Activated naive CD8-positive, alpha-beta T cell treated with anti-CD3 and anti-CD28 coated beads, Interleukin-2, amount 10 ng/mL, durations not matched to agents 7 days and 5 days (primary cell): ENCODE results near the gene PRDM16. TPM values are rescaled to one million over a fixed set of nuclear protein-coding genes. Genes with fewer than 3 reads are reported as not detected.
A peak's percentile ranks its signal among the peaks of the same experiment; 100 is the strongest.

ENCODE experiments used
- ATAC-seq: fragments of 150-1000 bp; cut with Tn5 transposase; one replicate; pipeline ENCODE4 v1.10.0; 2021; ENCODE audit warnings: low read depth, moderate library complexity
- POLR2A ChIA-PET: fragments of 350-600 bp; sonication (Branson Sonifier 250); formaldehyde crosslinking; loops from one replicate; lab custom pipeline; 2021; ENCODE audit warnings: antibody characterized with exemption; lab: Charles Lee
- DNase-seq: peaks from one replicate; pipeline ENCODE4 v3.0.0; 2021
- H3K27ac Mint-ChIP-seq: one replicate; pipeline ENCODE4 v1.8.0; 2022; ENCODE audit warnings: mild to moderate bottlenecking, mixed read lengths
- H3K27me3 Mint-ChIP-seq: one replicate; pipeline ENCODE4 v1.8.0; 2022; ENCODE audit warnings: mild to moderate bottlenecking, moderate library complexity, mixed read lengths
- H3K36me3 Mint-ChIP-seq: one replicate; pipeline ENCODE4 v1.8.0; 2021; ENCODE audit warnings: mild to moderate bottlenecking, mixed read lengths
- H3K4me1 Mint-ChIP-seq: one replicate; pipeline ENCODE4 v1.8.0; 2021; ENCODE audit warnings: mixed read lengths
- H3K4me3 Mint-ChIP-seq: one replicate; pipeline ENCODE4 v1.8.0; 2022; ENCODE audit warnings: mild to moderate bottlenecking, moderate library complexity, mixed read lengths
- H3K9me3 Mint-ChIP-seq: one replicate; pipeline ENCODE4 v1.8.0; 2021; ENCODE audit warnings: mixed read lengths
- total RNA-seq, 2 experiments: library from RNA; stranded (reverse); gene quantifications; one replicate each; pipeline ENCODE4 v1.2.3, GENCODE V29; 2021

PRDM16 gene
- total RNA-seq, 2 experiments from 2014 or later = not detected

DNA sequence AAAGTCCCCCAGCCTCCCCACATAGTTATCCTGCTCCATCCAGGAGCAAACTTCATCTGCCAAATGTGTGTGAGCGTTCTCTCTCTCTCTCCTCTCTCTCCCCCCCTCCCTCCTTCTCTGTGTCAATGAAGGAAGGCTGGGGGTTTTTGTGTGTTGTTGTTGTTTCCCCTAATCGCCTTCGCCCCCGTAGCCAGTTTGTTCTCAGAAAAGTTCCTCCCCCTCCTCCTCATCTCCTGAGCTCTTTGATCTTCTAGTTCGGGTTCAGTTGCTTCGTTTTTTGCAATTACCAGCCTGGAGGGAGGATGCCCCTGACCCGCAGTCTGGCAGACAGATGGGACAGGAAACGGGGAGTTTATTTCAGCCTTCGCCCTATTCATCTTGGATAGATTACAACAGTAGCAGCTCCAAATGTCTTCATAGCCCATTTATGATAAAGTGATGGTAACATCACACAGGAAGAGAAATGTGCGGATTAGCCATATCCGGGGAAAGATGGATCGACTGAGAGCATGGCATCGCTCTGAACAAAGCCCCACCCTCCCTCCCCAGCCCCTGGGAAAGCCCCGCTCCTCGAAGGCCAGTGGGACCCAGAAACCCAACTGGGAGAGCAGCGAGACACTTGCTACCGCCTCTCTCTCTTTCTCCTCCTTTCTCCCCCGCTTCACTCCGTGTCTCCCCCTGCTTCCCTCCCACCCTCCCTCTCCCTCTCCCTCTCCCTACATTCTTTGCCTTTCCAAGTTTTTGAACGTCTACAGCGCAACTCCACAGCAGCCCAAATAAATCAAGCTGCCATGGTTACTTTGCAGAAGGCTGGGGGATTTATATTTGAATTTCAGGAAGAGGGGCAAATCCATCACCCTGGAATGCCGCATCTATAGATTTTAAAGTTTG is 245.7 kb downstream of the PRDM16 start:
- no peak overlapping the region for H3K27ac Mint-ChIP-seq
- no peak for DNase-seq
- no peak overlapping the region for H3K4me3 Mint-ChIP-seq
- H3K36me3 Mint-ChIP-seq = no peaks in the 10 kb centered on the region
- ATAC-seq = no peak
- POLR2A ChIA-PET = no interaction called here
- H3K27me3 Mint-ChIP-seq = peaks cover 4% of the 10 kb centered on the region
- H3K4me1 Mint-ChIP-seq = no peaks in the 10 kb centered on the region
- H3K9me3 Mint-ChIP-seq = peaks cover 11% of the 10 kb centered on the region

DNA sequence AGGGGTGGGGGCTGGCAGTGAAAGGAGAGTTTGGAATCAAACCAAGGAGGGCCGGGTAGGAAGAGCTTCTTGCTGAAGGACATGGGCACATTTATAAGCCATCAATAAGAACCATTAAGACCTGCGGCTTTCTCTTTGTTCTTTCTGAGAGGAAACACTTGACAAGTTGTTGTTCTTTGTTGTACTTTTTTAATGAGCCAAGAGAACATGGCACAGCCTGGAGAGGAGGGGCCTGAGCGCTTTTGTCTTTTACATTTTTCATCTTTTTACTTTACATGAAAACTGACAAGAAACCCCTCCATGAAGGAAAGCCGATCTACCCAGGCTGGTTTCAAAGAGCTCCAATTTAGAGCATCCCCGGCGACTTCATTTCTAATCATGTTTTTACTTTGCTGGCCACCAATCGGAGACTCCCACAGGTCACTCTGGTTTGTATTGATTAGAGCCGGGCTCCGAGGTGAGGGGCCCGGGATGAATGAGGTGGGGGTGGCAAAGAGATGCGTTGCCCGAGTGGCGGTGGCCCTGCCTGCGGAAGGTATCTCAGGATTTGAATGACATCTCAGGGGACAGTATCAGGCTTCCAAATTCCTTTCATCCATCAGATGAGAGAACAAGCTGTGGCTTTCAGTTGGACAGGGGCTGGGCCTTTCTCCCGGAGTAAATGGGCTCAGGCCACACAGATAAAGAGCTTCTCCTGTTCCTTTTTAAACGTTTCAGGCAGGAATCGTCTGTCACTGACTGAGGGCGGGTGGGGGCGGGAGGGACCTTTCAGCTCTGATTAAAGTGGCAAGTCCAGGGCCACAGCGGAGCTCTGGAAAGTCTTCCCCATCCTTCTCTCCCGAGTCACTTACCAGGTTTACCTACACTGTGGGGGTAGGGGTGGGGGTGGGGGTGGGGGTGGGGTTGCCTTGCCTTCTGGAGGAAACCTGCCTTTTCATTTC is 246.7 kb downstream of the PRDM16 start:
- Mint-ChIP-seq H3K9me3 (peaks cover 11% of the 10 kb centered on the region), H3K36me3 (no peaks in the 10 kb centered on the region), H3K4me3 (no peak overlapping the region), H3K27ac (no peak overlapping the region), H3K27me3 (peaks cover 4% of the 10 kb centered on the region), H3K4me1 (no peaks in the 10 kb centered on the region)
- POLR2A ChIA-PET = no interaction called here
- DNase-seq = no peak
- no peak for ATAC-seq

DNA sequence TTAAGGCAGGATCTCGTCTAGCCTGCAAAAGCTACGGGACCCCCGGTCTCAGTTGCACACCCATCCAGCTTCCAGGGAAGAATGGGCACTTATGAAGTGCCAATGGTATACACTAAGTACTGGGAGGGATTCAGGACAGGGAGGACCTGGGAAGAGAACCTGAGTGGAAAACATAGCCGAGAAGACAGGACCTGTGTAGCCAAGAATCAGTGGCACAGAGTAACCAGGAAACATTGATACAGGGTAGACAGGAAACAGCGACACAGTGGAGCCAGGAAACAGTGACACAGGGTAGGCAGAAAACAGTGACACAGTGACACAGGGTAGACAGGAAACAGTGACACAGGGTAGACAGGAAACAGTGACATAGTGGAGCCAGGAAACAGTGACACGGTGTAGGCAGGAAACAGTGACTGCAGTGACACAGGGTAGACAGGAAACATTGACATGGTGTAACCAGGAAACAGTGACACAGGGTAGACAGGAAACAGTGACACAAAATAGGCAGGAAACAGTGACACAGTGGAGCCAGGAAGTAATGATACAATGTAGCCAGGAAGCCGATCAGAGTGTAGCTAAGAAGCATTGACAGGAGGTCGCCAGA is 247.4 kb downstream of the PRDM16 start:
- peaks cover 4% of the 10 kb centered on the region for H3K27me3 Mint-ChIP-seq
- peak; percentile 57 for ATAC-seq
- H3K27ac Mint-ChIP-seq = peak overlapping the region; percentile 75
- no peak overlapping the region for H3K4me3 Mint-ChIP-seq
- POLR2A ChIA-PET = no interaction called here
- H3K36me3 Mint-ChIP-seq = no peaks in the 10 kb centered on the region
- DNase-seq = no peak
- H3K4me1 Mint-ChIP-seq = no peaks in the 10 kb centered on the region
- H3K9me3 Mint-ChIP-seq = peaks cover 11% of the 10 kb centered on the region

DNA sequence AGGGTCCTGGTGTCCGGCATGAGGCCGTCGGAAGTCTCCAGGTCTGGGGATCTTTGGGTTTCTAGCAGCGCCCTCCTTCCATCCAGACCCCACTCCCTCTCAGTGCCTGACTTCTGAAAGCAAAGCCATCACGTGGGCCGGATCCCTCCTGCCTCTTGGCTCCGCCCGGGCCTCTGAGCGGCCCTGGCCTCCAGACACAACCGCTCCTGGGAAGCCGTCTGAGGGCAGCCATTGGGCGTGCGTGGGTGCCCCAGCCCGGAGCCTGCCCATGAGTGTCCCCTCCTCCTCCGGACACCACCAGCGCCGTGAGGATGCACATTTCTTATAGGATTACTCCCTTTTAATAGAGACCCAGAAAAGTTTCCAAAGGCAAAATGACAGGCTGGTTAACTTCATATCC is 248.5 kb downstream of the PRDM16 start:
- H3K36me3 Mint-ChIP-seq = no peaks in the 10 kb centered on the region
- peaks cover 11% of the 10 kb centered on the region for H3K9me3 Mint-ChIP-seq
- peaks cover 4% of the 10 kb centered on the region for H3K27me3 Mint-ChIP-seq
- POLR2A ChIA-PET = no interaction called here
- DNase-seq = no peak
- no peaks in the 10 kb centered on the region for H3K4me1 Mint-ChIP-seq
- H3K27ac Mint-ChIP-seq = no peak overlapping the region
- no peak overlapping the region for H3K4me3 Mint-ChIP-seq
- ATAC-seq = no peak

DNA sequence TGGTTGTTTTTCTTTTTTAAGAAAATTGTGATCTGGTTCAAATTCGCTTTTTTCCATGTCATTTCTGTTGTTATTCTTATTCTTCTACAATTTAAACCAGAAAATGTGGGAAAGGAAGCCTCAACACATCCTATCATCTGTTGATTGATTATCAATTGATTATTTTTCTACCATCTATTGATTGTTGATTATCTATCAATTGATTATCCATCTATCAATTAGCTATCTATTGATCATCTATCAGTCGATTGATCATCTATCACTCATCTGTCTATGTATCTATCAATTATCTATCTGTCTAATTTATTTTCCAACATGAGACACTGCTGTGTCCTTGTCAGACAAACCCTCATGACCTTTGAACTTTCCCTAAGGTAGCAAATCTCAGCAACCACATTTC is 249.3 kb downstream of the PRDM16 start:
- no peak for ATAC-seq

DNA sequence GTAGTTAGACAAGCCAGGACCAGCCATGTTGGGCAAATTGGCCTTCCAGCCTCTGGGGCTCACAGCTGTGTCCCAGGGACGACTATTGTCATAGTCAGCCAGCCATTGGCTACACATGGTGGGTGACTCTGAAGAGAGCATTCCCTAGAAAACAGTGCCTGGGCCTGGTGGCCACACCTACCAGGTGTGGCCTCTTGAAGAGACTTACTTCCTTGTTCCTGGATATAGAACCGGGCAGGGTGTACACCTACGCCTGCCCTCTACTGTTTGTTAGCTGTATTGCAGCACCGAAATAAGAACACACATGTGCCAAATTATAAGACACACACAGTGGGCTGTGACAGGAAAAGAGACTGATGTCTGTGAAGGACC is 250.9 kb downstream of the PRDM16 start:
- POLR2A ChIA-PET = no interaction called here
- no peaks in the 10 kb centered on the region for H3K4me1 Mint-ChIP-seq
- H3K27ac Mint-ChIP-seq = no peak overlapping the region
- ATAC-seq (peak; percentile 38), DNase-seq (no peak)
- H3K4me3 Mint-ChIP-seq = no peak overlapping the region
- peaks cover 8% of the 10 kb centered on the region for H3K9me3 Mint-ChIP-seq
- no peaks in the 10 kb centered on the region for H3K36me3 Mint-ChIP-seq
- no peaks in the 10 kb centered on the region for H3K27me3 Mint-ChIP-seq

More for the DNA sequence above, 249.3 kb downstream of the PRDM16 start:
- POLR2A ChIA-PET = no interaction called here
- no peak for DNase-seq
- Mint-ChIP-seq H3K27me3 (peaks cover 4% of the 10 kb centered on the region), H3K9me3 (peaks cover 11% of the 10 kb centered on the region), H3K36me3 (no peaks in the 10 kb centered on the region), H3K27ac (no peak overlapping the region), H3K4me3 (no peak overlapping the region), H3K4me1 (no peaks in the 10 kb centered on the region)

DNA sequence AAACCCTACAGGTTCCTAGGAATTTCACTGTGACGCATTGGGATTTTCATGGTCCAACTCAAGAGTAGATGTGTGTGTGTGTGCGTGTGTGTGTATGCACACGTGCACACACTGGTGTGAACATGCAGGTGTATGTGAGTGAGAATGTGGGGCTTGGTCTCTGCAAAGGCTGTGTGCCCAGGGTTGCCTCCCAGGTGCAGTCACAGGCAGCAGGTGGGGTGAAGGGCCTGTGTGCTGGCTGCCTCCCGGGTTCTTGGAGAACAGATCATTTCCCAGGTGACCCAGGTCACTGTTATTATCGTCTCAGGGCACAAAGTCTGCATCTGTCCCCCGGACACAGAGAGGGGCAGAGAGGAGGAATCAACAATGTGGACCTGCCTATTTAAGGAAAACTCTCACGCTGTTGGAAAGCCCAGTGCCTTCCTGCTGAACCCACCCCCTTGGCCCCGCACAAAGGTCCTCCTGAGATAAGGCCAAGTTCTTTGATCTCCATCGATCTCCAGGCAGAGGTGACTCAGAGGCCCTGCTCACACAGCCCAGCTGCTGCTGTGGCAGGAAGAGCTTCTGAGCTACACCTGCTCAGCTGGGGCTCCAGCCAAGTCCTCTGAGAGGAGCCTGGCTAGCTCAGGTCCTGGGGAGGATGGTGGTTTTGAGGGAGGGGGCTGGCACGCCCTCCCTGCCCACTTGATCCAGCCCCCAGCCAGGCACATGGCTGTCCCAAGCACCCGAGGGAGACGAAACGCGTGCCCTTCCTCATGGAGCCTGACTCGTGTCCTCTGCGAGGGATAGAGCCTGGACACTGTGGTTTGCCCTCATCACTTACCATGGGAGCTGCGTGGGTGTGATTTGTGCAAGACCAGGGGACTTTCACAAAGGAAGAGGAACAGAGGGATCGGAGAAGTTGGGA is 251.5 kb downstream of the PRDM16 start:
- DNase-seq = no peak
- POLR2A ChIA-PET = no interaction called here
- no peak overlapping the region for H3K4me3 Mint-ChIP-seq
- no peaks in the 10 kb centered on the region for H3K4me1 Mint-ChIP-seq
- no peaks in the 10 kb centered on the region for H3K36me3 Mint-ChIP-seq
- no peak overlapping the region for H3K27ac Mint-ChIP-seq
- ATAC-seq = no peak
- peaks cover 8% of the 10 kb centered on the region for H3K9me3 Mint-ChIP-seq
- H3K27me3 Mint-ChIP-seq = no peaks in the 10 kb centered on the region

DNA sequence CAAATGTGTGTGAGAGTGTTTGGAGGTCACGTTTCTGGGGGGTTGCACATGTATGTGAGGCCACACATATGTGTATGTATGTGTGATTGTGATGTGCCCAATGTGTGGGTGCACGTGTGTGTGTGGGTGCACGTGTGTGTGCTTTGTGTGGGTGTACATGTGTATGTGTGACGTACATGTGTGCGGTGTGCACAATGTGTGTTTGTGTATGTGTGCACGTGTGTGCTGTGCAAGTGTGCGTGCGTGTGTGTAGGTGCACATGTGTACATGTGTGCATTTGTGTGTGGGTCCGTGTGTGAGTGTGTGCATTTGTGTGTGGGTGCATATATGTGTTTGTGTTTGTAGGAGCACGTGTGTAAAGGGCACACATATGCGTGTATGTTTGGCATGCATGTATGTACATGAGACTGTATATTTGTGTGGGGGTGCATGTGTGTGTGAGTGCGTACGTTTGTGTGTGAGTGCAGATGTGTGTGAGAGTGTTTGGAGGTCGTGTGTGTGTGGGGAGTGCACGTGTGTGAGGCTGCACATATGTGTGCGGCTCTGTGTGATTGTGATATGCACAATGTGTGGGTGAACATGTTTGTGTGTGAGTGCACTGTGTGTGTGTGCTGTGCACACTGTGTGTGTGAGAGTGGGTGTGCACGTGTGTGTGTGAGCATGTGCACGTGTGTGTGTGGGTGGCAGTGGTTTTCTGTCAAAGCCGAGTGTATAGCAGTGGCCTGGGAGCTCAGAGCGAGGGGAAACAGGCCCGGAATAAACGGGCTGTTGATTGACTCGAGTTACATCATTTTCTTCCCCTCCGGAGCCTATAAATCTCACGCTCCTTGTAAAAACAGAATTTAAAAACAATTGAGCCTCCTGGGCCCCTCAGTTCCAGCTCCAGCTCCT is 252.8 kb downstream of the PRDM16 start:
- DNase-seq (no peak), ATAC-seq (no peak)
- Mint-ChIP-seq H3K27ac (no peak overlapping the region), H3K27me3 (no peaks in the 10 kb centered on the region), H3K9me3 (peaks cover 4% of the 10 kb centered on the region), H3K36me3 (no peaks in the 10 kb centered on the region), H3K4me1 (no peaks in the 10 kb centered on the region), H3K4me3 (no peak overlapping the region)
- POLR2A ChIA-PET = no interaction called here

DNA sequence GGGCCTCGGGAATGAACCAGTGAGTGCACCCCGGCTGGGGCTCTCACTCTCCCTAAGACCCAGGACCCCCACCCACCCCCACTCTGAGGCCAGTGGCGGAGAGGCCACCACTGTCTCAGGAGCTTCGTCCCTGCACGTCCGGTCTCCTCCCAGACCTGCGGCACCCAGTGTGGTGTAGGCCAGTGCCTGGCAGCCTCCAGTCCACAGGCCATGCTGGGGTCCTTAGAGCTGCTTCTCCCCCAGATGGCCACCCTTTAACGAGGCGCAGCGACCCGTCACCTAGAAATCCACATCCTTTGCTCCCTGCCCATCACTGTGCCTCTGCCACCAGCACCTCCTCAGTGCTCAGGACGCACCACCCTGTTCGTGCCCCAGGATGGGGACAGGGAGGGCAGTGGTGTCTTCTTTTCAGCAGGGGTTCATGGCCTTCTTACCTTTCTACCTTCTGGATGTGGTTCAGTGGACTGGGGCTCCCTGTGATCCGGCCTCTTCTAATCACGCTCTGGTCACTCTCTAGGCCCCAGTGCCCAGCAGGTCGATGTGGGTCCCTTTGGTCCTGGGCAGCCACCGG is 253.5 kb downstream of the PRDM16 start:
- Mint-ChIP-seq H3K27ac (no peak overlapping the region), H3K27me3 (no peaks in the 10 kb centered on the region), H3K9me3 (peaks cover 3% of the 10 kb centered on the region), H3K4me3 (no peak overlapping the region), H3K36me3 (no peaks in the 10 kb centered on the region), H3K4me1 (no peaks in the 10 kb centered on the region)
- ATAC-seq (no peak), DNase-seq (no peak)
- POLR2A ChIA-PET = no interaction called here

DNA sequence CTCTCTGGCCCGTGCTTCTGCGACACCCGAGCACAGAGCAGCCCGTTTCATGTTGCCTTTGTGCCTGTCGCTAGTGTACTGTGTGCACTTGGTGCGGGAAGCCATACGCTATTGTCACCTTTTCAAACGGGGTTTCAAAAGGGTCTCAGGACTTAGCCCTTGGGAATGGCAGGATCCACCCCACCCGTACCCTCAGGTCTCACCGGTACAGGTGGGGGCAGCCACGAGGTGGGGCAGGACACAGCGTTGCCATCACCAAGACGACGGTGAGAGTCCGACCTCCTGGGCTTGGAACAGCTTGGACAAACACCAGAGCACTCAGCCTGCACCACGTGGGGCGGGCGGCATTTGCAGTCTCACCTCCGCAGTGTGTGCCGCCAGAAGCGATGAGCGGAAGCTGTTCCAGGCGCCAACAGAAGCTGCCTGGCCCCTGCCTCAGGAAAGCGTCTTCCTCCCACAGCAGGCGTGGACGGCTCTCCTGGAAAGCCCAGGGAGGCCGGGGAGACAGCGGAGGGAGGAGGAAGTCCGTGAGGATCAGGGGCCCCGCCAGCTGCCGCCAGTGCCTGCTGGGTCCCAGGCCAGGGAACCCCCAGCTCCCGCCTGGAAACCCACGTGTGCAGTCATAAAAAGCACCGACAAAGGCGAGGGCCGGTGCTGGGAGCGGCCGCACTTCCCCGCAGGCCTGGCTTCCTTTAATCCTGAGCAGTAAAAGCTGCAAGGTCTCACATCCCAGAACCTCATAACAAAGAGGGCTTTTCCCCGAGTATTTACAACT is 254.2 kb downstream of the PRDM16 start:
- ATAC-seq (no peak), DNase-seq (no peak)
- POLR2A ChIA-PET = no interaction called here

More for the DNA sequence above, 254.2 kb downstream of the PRDM16 start:
- Mint-ChIP-seq H3K9me3 (peaks cover 1% of the 10 kb centered on the region), H3K27ac (no peak overlapping the region), H3K36me3 (no peaks in the 10 kb centered on the region), H3K4me3 (no peak overlapping the region), H3K27me3 (no peaks in the 10 kb centered on the region), H3K4me1 (no peaks in the 10 kb centered on the region)
